HG03139 (cell line): Measurements from ENCODE around the gene BICD1.

Experiments used
- ATAC-seq: cut with Tn5 transposase; IDR thresholded peaks from one replicate; pipeline ENCODE4 v1.9.1; 2021; ENCODE audit not compliant: unreplicated experiment

The BICD1 gene

GRCh38 chr12:32331133-32331532 lies 224.5 kb downstream of the BICD1 start:
- ATAC-seq, result no peak

DNA sequence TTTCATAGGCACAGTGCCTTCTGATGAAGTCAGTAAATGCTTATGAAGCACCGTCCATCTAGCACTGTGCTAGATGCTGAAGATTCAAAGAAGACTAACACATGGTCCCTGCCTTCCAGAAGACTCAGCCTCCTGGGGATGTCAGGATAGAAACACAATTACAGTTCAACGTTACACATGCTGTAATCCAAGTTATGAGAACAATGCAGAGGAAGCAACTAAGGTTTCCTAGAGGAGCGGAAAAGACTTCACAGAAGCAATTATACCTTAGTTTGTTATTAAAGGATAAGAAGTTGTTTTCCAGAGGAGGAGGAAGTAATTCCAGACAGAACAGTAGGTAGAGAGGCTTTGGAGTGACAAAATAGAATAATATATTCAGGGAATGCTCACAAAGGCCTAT lies 225.8 kb downstream of the BICD1 start:
- ATAC-seq, result no peak

GRCh38 chr12:32334371-32334777 lies 227.7 kb downstream of the BICD1 start:
- ATAC-seq, result no peak

- ATAC-seq, result no peak
Measured at GRCh38 chr12:32336261-32336660, 229.6 kb downstream of the BICD1 start.

- ATAC-seq, result no peak
Measured at GRCh38 chr12:32343496-32343895, 236.8 kb downstream of the BICD1 start.

DNA sequence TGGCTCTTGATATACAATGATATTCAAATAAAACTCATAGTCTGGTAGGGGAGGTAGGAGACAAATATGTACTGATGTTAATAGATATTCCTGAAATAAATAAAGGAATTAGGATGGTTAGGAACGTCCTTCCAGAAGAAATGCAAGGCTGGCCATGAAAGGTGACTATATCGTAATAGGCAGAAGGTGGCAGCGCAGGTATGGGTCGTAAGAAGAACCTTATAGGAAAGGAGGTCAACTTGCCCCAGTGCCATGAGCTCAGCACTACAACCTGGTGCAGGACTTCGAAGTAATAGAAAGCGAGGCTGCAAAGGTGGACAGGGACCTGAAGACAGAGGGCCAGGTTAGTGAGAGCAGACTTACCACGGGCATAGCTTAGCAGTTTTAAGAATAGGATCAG lies 237.4 kb downstream of the BICD1 start:
- no peak for ATAC-seq

DNA sequence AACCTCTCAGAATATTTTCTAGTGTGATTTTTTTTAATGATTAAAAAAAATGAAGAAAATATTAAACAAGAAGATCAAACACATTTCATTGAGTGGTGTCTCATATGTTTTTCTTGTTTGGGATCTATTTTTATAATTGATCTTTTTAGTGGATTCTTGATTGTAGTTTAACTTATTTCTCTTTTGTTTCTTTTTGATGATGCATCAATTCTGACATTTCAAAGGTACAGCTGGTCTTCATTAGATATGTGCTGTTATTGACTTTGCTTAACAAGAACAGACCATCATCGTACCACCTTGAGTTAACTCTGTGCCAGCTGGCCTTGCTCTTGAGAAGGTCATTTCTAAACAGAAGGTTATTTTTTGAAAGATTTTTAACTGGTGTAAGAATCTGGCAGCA lies 246.9 kb downstream of the BICD1 start:
- ATAC-seq, result no peak

DNA sequence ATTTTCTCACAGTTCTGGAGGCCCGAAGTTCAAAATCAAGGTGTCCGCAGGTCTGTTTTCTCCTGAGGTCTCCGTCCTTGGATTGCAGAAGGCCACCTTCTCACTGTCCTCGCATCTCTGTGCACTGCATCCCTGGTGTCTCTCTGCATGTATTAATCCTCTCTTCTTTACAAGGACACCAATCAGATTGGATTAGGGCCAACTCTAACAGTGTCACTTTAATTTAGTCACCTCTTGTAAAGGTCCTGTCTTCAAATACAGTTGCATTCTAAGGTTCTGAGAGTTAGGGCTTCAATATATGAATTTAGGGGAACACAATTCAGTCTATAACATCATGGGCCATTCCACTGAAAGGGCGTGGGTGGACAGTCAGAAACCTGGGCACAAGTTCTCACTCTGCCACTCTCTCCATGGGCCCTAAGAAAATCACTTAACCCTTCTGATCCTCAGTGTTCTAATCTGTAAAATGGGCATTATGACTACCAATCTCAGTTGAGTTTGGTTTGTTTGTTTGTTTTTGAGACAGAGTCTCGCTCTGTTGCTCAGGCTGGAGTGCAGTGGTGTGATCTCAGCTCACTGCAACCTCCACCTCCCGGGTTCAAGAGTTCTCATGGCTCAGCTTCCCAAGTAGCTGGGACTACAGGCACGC lies 251.1 kb downstream of the BICD1 start:
- ATAC-seq, result no peak

DNA sequence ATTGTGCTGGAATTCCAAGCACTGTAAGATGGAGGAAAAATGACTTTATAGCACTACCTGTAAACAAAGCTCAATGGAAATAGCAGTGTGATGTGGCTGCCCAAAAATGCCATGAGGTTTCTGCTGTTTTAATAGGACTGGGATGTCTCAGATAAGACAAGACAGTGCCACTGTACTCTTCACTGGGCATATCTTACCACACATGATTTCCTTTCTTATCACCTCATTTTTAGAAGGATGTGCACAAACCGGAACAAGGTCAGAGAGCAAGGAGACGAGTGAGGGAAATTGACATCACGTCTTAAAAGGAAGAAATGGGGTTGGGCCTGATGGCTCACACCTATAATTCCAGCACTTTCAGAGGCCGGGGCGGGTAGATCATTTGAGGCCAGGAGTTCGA lies 254.3 kb downstream of the BICD1 start:
- ATAC-seq, result no peak

GRCh38 chr12:32362892-32363291 lies 256.2 kb downstream of the BICD1 start:
- no peak for ATAC-seq

GRCh38 chr12:32365473-32366064 lies 258.9 kb downstream of the BICD1 start:
- no peak for ATAC-seq

DNA sequence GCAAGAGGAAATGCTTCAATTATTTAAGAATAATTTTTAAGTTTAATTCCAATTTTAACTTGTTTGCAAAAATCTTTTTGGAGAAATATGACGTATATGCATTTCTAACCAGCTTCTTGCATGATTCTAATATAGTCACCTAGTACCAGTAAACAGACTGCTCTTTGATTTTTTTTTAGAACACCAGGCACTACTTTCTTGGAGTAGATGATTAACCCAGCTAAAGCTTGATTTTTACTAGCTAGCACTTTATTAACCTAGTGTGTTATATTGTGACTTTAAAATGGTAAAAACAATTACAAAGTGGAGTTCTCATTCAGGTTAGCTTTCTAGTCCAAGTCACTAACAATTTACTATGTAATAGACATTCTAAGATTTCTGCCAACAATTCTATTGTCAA lies 260.1 kb downstream of the BICD1 start:
- no peak for ATAC-seq

- no peak for ATAC-seq
Measured at GRCh38 chr12:32367381-32367780, 260.7 kb downstream of the BICD1 start.

DNA sequence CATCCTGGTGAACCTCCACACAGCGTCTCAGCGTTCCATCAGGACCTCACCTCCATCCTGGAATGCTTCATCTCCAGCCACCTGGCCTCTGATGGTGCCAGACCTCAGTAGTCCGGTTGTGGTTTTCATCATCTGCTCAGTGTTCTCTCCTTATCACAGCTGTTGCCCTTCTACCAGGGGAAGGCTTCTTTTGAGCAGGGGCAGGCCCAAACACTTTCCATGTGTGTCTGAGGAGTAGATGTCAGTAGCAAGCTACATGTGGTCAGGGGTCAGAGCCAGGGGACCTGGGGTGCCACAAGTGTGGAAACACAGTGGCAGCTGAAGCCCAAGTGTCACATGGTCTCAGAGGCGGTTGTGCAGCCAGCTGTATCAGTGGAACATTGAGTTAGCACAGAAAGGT lies 262.6 kb downstream of the BICD1 start:
- no peak for ATAC-seq

- ATAC-seq, result no peak
Measured at GRCh38 chr12:32377344-32378055, 270.9 kb downstream of the BICD1 start.

DNA sequence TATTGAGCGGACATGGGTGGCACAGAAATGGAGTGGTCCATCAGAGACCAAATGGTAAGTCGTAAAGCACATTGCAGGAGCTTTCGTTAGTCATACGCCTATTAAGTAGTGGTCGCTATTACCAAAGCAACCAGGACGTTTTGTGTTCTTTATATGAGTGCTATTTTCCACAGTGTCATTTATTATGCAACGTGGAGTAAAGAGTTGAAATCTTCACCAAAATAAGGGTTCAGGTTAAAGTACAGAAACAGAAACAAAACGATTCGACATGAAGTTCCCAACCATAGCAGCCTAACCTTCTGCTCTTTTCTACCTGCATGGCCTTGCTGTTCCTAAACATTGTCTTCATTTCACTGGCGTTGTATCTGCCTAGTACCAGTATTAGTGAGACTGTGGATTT lies 272.6 kb downstream of the BICD1 start:
- no peak for ATAC-seq

GRCh38 chr12:32379667-32380066 lies 273.0 kb downstream of the BICD1 start:
- ATAC-seq, result no peak

GRCh38 chr12:32382226-32382625 lies 275.6 kb downstream of the BICD1 start:
- ATAC-seq, result no peak

GRCh38 chr12:32390572-32391219 lies 284.0 kb downstream of the BICD1 start:
- ATAC-seq, result no peak

DNA sequence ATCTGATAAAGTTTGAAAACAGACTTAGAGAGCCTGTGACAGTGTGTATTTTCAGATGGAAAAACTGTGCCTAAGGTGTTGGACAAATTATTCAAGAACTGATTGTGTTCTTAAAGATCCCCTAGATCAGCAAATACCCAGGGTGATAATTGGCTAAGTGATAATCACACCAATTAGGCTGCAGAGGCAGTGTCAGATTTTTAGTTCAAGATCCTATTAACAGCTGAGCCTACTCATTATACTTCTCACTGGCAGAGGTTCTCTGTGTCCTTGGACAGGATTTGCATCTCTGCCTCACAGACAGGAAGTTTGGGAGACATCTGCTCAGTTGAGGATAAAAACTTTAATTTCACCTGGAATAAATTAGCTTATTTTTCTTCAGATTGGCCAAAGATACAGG lies 288.4 kb downstream of the BICD1 start:
- no peak for ATAC-seq

GRCh38 chr12:32397696-32398095 lies 291.0 kb downstream of the BICD1 start:
- no peak for ATAC-seq

DNA sequence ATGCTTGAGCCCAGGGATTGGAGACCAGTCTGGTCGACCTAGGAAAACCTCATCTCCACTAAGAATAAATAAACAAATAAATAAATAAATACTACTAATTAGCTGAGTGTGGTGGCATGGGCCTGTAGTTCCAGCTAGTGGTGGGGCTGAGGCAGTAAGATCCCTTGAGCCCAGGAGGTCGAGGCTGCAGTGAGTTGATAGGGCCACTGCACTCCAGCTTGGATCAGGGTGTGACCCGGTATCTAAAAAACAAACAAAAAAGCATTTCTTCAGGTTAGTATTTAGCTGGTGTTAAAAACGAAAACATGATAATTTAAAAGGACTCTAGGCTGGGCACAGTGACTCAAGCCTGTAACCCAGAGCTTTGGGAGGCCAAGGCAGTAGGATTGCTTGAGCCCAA lies 291.5 kb downstream of the BICD1 start:
- ATAC-seq, result no peak
